CD14-positive monocyte (primary cell): ENCODE measurements around the gene ABCB4. TPM values are rescaled to one million over a fixed set of nuclear protein-coding genes. Genes with fewer than 3 reads are reported as not detected.

Source experiments
- DNase-seq, 3 donors: peaks; one replicate each; pipeline ENCODE4 v3.0.0-alpha.2; 2011 to 2022
- H2AFZ ChIP-seq: 2 replicates; pipeline ENCODE4 v1.6.0; 2012; ENCODE audit warnings: mild to moderate bottlenecking, low read depth, low read length, inconsistent platforms; ENCODE audit not compliant: insufficient read depth, poor library complexity, severe bottlenecking
- H3K27ac ChIP-seq, 2 donors: 1 replicate in 1 of 2; 2 replicates in 1 of 2; pipeline ENCODE4 v1.5.1; 2012 to 2013; ENCODE audit warnings: low read length in 2 of 2, control low read depth in 1 of 2, inconsistent platforms in 1 of 2, low read depth in 1 of 2, mild to moderate bottlenecking in 1 of 2
- H3K27me3 ChIP-seq, 2 donors: one replicate each; pipeline versions ENCODE4 v1.6.0 to v1.6.1; 2011 to 2013; ENCODE audit warnings: low read length in 2 of 2; ENCODE audit not compliant: control insufficient read depth in 2 of 2, insufficient read depth in 2 of 2
- H3K36me3 ChIP-seq, 2 donors: replicated peaks in 1 of 2; 1 replicate in 1 of 2; 2 replicates in 1 of 2; pipeline versions ENCODE4 v1.5.1 to v1.6.1; 2012 to 2013; ENCODE audit warnings: low read length in 2 of 2, control low read depth in 1 of 2, inconsistent platforms in 1 of 2, mild to moderate bottlenecking in 1 of 2; ENCODE audit not compliant: insufficient read depth in 2 of 2, control insufficient read depth in 1 of 2
- H3K4me1 ChIP-seq, 2 donors: 1 replicate in 1 of 2; 2 replicates in 1 of 2; pipeline versions ENCODE4 v1.5.1 to v1.6.1; 2012 to 2013; ENCODE audit warnings: low read length in 2 of 2, control low read depth in 1 of 2, inconsistent platforms in 1 of 2, mild to moderate bottlenecking in 1 of 2, moderate library complexity in 1 of 2; ENCODE audit not compliant: insufficient read depth in 2 of 2, control insufficient read depth in 1 of 2
- H3K4me2 ChIP-seq: replicated peaks from 2 replicates; pipeline ENCODE3; 2012; ENCODE audit warnings: low read length, moderate library complexity, mild to moderate bottlenecking; ENCODE audit not compliant: poor library complexity, severe bottlenecking; ENCODE audit errors: extremely low read depth
- H3K4me3 ChIP-seq, 3 experiments: fragments of 200-600 bp in 1 of 3; sonication (generic) in 1 of 3; replicated peaks in 1 of 3; 1 replicate in 2 of 3; 2 replicates in 1 of 3; pipeline ENCODE4 v1.5.1; 2011 to 2013; ENCODE audit warnings: low read length in 3 of 3, mild to moderate bottlenecking in 3 of 3, control low read depth in 2 of 3, low read depth in 2 of 3, inconsistent platforms in 1 of 3, moderate library complexity in 1 of 3
- H3K79me2 ChIP-seq: 2 replicates; pipeline ENCODE4 v1.6.0; 2012; ENCODE audit warnings: mild to moderate bottlenecking, control low read depth, inconsistent platforms, low read length, moderate library complexity; ENCODE audit not compliant: insufficient read depth
- H3K9ac ChIP-seq: 2 replicates; pipeline ENCODE4 v1.6.0; 2017; ENCODE audit warnings: low read length, mild to moderate bottlenecking; ENCODE audit not compliant: insufficient read depth, poor library complexity, severe bottlenecking
- H3K9me3 ChIP-seq, 2 donors: replicated peaks in 1 of 2; 1 replicate in 1 of 2; 2 replicates in 1 of 2; pipeline versions ENCODE4 v1.5.1 to v1.6.1; 2012 to 2013; ENCODE audit warnings: low read length in 2 of 2, control low read depth in 1 of 2; ENCODE audit not compliant: control insufficient read depth in 1 of 2, insufficient read depth in 1 of 2
- H4K20me1 ChIP-seq: 2 replicates; pipeline ENCODE4 v1.6.0; 2012; ENCODE audit warnings: mild to moderate bottlenecking, low read length, control low read depth, moderate library complexity; ENCODE audit not compliant: insufficient read depth
- H3K27ac Mint-ChIP-seq, 7 donors: one replicate each; pipeline ENCODE4 v1.8.0; 2020; ENCODE audit warnings: mild to moderate bottlenecking in 7 of 7, mixed read lengths in 7 of 7, moderate library complexity in 6 of 7, inconsistent platforms in 2 of 7
- H3K27me3 Mint-ChIP-seq, 3 donors: one replicate each; pipeline ENCODE4 v1.8.0; 2021 to 2022; ENCODE audit warnings: low read depth in 3 of 3, mild to moderate bottlenecking in 3 of 3, mixed read lengths in 3 of 3, moderate library complexity in 3 of 3, inconsistent platforms in 1 of 3
- H3K36me3 Mint-ChIP-seq, 2 donors: one replicate each; pipeline ENCODE4 v1.8.0; 2020; ENCODE audit warnings: mixed read lengths in 2 of 2, inconsistent platforms in 1 of 2, mild to moderate bottlenecking in 1 of 2
- H3K4me1 Mint-ChIP-seq: one replicate; pipeline ENCODE4 v1.8.0; 2020; ENCODE audit warnings: mild to moderate bottlenecking, mixed read lengths
- H3K4me3 Mint-ChIP-seq, 2 donors: one replicate each; pipeline ENCODE4 v1.8.0; 2020; ENCODE audit warnings: mild to moderate bottlenecking in 2 of 2, mixed read lengths in 2 of 2, moderate library complexity in 1 of 2
- H3K9me3 Mint-ChIP-seq, 7 donors: one replicate each; pipeline ENCODE4 v1.8.0; 2020 to 2022; ENCODE audit warnings: mixed read lengths in 7 of 7, mild to moderate bottlenecking in 6 of 7, moderate library complexity in 6 of 7, inconsistent platforms in 2 of 7
- CTCF ChIP-seq: fragments of 200-600 bp; IDR thresholded peaks from one replicate; pipeline ENCODE4 v1.8.0; 2022; ENCODE audit warnings: antibody characterized with exemption, mild to moderate bottlenecking
- WGBS: methylation state at CpG from one replicate; pipeline ENCODE4 v1.1.5; 2013; ENCODE audit warnings: missing lambda C conversion rate; ENCODE audit not compliant: insufficient coverage; 5-methylcytosine and 5-hydroxymethylcytosine counted together
- intact Hi-C, 2 donors: fragments of 100-400 bp; cut with micrococcal nuclease; formaldehyde crosslinking; loops; one replicate each; pipeline versions ENCODE4 v1.15.0 to v1.15.1; 2023
- polyA plus RNA-seq, 3 donors: library from polyadenylated mRNA; depleted of rRNA in 1 of 3; unstranded in 2 of 3; stranded (reverse) in 1 of 3; fragments of 300-500 nt in 2 of 3; fragments of >200 nt in 1 of 3; fragmentation: Illumina TruSeq in 2 of 3; gene quantifications; 1 replicate in 2 of 3; 2 replicates in 1 of 3; pipeline ENCODE4 v1.2.3, GENCODE V29; 2012 to 2021

The ABCB4 gene
- polyA plus RNA-seq, 3 donors: 0.09 TPM; not detected in 2

- Histone ChIP-seq H3K27me3 (no peaks in the 10 kb centered on the region), H3K4me2 (no peak overlapping the region), H3K79me2 (no peaks in the 10 kb centered on the region), H3K9me3 (no peaks in the 10 kb centered on the region), H3K9ac (no peak overlapping the region), H3K27ac (no peak overlapping the region), H3K36me3 (no peaks in the 10 kb centered on the region), H3K4me1 (no peaks in the 10 kb centered on the region), H3K4me3 (no peak overlapping the region), H2AFZ (no peak overlapping the region), H4K20me1 (no peaks in the 10 kb centered on the region)
- peaks cover 0 to 2% (median 0%) of the 10 kb centered on the region in 7 donors for H3K9me3 Mint-ChIP-seq
- H3K27ac Mint-ChIP-seq: no peak overlapping the region
- WGBS: no CpG with 5 or more reads among the region's 2 CpGs
- no peaks in the 10 kb centered on the region for H3K36me3 Mint-ChIP-seq
- DNase-seq: no peak
- H3K4me3 Mint-ChIP-seq: no peak overlapping the region
- no peaks in the 10 kb centered on the region for H3K4me1 Mint-ChIP-seq
- TF ChIP-seq CTCF: no peak
- H3K27me3 Mint-ChIP-seq: no peaks in the 10 kb centered on the region
- intact Hi-C loops: no loop called here
Measured at GRCh38 chr7:87456247-87456646, 19.2 kb downstream of the ABCB4 start.

GRCh38 chr7:87452279-87452678 lies 23.2 kb downstream of the ABCB4 start:
- H3K79me2 ChIP-seq: no peaks in the 10 kb centered on the region
- H3K9me3 ChIP-seq: no peaks in the 10 kb centered on the region
- intact Hi-C loops: no loop called here
- H3K27ac Mint-ChIP-seq: no peak overlapping the region
- H4K20me1 ChIP-seq: no peaks in the 10 kb centered on the region
- no peak for DNase-seq
- H3K4me3 ChIP-seq: no peak overlapping the region
- WGBS: 100% methylated on average over 1 of the region's 4 CpGs
- peaks cover 3% of the 10 kb centered on the region for H3K4me1 Mint-ChIP-seq
- no peaks in the 10 kb centered on the region for H3K27me3 ChIP-seq
- no peak overlapping the region for H3K4me2 ChIP-seq
- H3K36me3 ChIP-seq: no peaks in the 10 kb centered on the region
- H3K27me3 Mint-ChIP-seq: peaks cover 0 to 2% (median 0%) of the 10 kb centered on the region in 3 donors
- H3K36me3 Mint-ChIP-seq: no peaks in the 10 kb centered on the region
- no peak overlapping the region for H3K27ac ChIP-seq
- H3K9ac ChIP-seq: no peak overlapping the region
- no peak overlapping the region for H3K4me3 Mint-ChIP-seq
- no peaks in the 10 kb centered on the region for H3K4me1 ChIP-seq
- no peak for TF ChIP-seq CTCF
- no peak overlapping the region for H2AFZ ChIP-seq
- H3K9me3 Mint-ChIP-seq: peaks cover 0 to 1% (median 0%) of the 10 kb centered on the region in 7 donors
